HCT116 (cell line): ENCODE measurements around the gene SOCS7. TPM values are rescaled to one million over a fixed set of nuclear protein-coding genes. Genes with fewer than 3 reads are reported as not detected.

Experiments used
- ATAC-seq: fragments of 200-7000 bp; cut with Tn5 transposase; 2 replicates; pipeline ENCODE4 v1.9.1; 2020; ENCODE audit warnings: mild to moderate bottlenecking, moderate library complexity
- BruUV-seq: library from RNA; stranded (reverse); fragments of 400-500 nt; replicated peaks from 2 replicates; lab custom pipeline; 2021; lab: Mats Ljungman, UMichigan
- CTCF ChIA-PET: fragments of 300-600 bp; sonication (Branson Sonifier 250); formaldehyde crosslinking; loops from one replicate; lab custom pipeline; 2021; ENCODE audit warnings: antibody characterized with exemption; lab: Charles Lee
- POLR2A ChIA-PET: fragments of 300-600, 350-600 bp; sonication (Branson Sonifier 250); formaldehyde crosslinking; loops from one replicate; lab custom pipeline; 2021; ENCODE audit warnings: antibody characterized with exemption; lab: Charles Lee
- RAD21 ChIA-PET, 2 experiments: fragments of 300-600 bp; sonication (Branson Sonifier 250); formaldehyde crosslinking; loops; one replicate each; lab custom pipeline; 2023; ENCODE audit warnings: low total read pairs in 2 of 2; ENCODE audit not compliant: uncharacterized antibody in 2 of 2, unreplicated experiment in 2 of 2, low non-redundant PET in 1 of 2; lab: Charles Lee
- DNase-seq: peaks from one replicate; pipeline ENCODE4 v3.0.0-alpha.2; 2010; ENCODE audit warnings: low read depth, low spot score
- H2AFZ ChIP-seq: fragments of 200-600 bp; shearing (Covaris generic), sonication (generic); 2 replicates; pipeline ENCODE4 v1.6.1; 2017; ENCODE audit warnings: low read depth, mixed run types, mixed read lengths, antibody characterized with exemption, low read length; ENCODE audit not compliant: poor library complexity, severe bottlenecking
- H3K27ac ChIP-seq: 2 replicates; pipeline ENCODE4 v1.5.1; 2012; ENCODE audit warnings: low read depth, low read length
- H3K27me3 ChIP-seq: fragments of 200-600 bp; sonication (generic); 2 replicates; pipeline ENCODE4 v1.6.1; 2016; ENCODE audit warnings: mixed run types, low read length, mixed read lengths; ENCODE audit not compliant: insufficient read depth
- H3K36me3 ChIP-seq, 2 experiments: fragments of 200-500 bp in 1 of 2; fragments of 200-600 bp in 1 of 2; sonication (Bioruptor generic) in 1 of 2; sonication (generic) in 1 of 2; 2 replicates each; pipeline versions ENCODE4 v1.5.1 to v1.6.1; 2014 to 2016; ENCODE audit warnings: low read length in 2 of 2, inconsistent platforms in 1 of 2, mixed read lengths in 1 of 2, mixed run types in 1 of 2; ENCODE audit not compliant: insufficient read depth in 2 of 2, control insufficient read depth in 1 of 2
- H3K4me1 ChIP-seq, 2 experiments: fragments of 200-600 bp in 1 of 2; sonication (generic) in 1 of 2; 2 replicates each; pipeline versions ENCODE4 v1.5.1 to v1.6.1; 2012 to 2017; ENCODE audit warnings: low read length in 2 of 2, inconsistent platforms in 1 of 2, mild to moderate bottlenecking in 1 of 2, mixed read lengths in 1 of 2, mixed run types in 1 of 2, moderate library complexity in 1 of 2; ENCODE audit not compliant: insufficient read depth in 2 of 2, control insufficient read depth in 1 of 2
- H3K4me2 ChIP-seq: fragments of 200-600 bp; sonication (generic); 2 replicates; pipeline ENCODE4 v1.6.1; 2017; ENCODE audit warnings: mixed run types, low read length, mixed read lengths
- H3K4me3 ChIP-seq, 2 experiments: fragments of 200-600 bp in 1 of 2; sonication (generic) in 1 of 2; replicated peaks in 1 of 2; 2 replicates each; pipeline ENCODE4 v1.5.1; 2011 to 2016; ENCODE audit warnings: low read length in 2 of 2, control low read depth in 1 of 2, low read depth in 1 of 2, mild to moderate bottlenecking in 1 of 2, mixed read lengths in 1 of 2, mixed run types in 1 of 2
- H3K79me2 ChIP-seq: fragments of 200-600 bp; sonication (generic); 2 replicates; pipeline ENCODE4 v1.6.1; 2017; ENCODE audit warnings: mild to moderate bottlenecking, mixed run types, low read length, moderate library complexity, mixed read lengths; ENCODE audit not compliant: insufficient read depth
- H3K9ac ChIP-seq: fragments of 200-600 bp; sonication (generic); 2 replicates; pipeline ENCODE4 v1.6.1; 2016; ENCODE audit warnings: low read length, mixed read lengths
- H3K9me2 ChIP-seq: fragments of 200-600 bp; sonication (generic), shearing (Covaris generic); 2 replicates; pipeline ENCODE4 v1.6.1; 2017; ENCODE audit warnings: mixed run types, mild to moderate bottlenecking, moderate library complexity; ENCODE audit not compliant: insufficient read depth
- H3K9me3 ChIP-seq, 2 experiments: fragments of 200-500 bp in 1 of 2; fragments of 200-600 bp in 1 of 2; sonication (Bioruptor generic) in 1 of 2; sonication (generic) in 1 of 2; 2 replicates each; pipeline ENCODE4 v1.6.1; 2014 to 2017; ENCODE audit warnings: low read length in 2 of 2, mixed read lengths in 2 of 2, inconsistent platforms in 1 of 2, low read depth in 1 of 2, mild to moderate bottlenecking in 1 of 2, mixed run types in 1 of 2, moderate library complexity in 1 of 2; ENCODE audit not compliant: control insufficient read depth in 1 of 2, insufficient read depth in 1 of 2
- H4K20me1 ChIP-seq: fragments of 200-600 bp; sonication (generic), shearing (Covaris generic); 2 replicates; pipeline ENCODE4 v1.6.1; 2017; ENCODE audit warnings: mixed run types, mild to moderate bottlenecking, moderate library complexity; ENCODE audit not compliant: insufficient read depth
- FOSL1 ChIP-seq: IDR thresholded peaks from 2 replicates; pipeline ENCODE4 v1.6.1; 2012; ENCODE audit warnings: low read depth
- JUND ChIP-seq: IDR thresholded peaks from 2 replicates; pipeline ENCODE4 v1.6.1; 2012
- POLR2AphosphoS5 ChIP-seq: IDR thresholded peaks from 2 replicates; pipeline ENCODE4 v1.6.1; 2011; ENCODE audit warnings: mild to moderate bottlenecking, low read depth, low read length, moderate library complexity
- RAD21 ChIP-seq: IDR thresholded peaks from 2 replicates; pipeline ENCODE4 v1.6.1; 2012; ENCODE audit warnings: low read depth, mild to moderate bottlenecking
- ZFX ChIP-seq: fragments of 450-650 bp; IDR thresholded peaks from 2 replicates; pipeline ENCODE4 v1.6.1; 2017
- ZNF274 ChIP-seq: fragments of 200-500 bp; sonication (Bioruptor generic); IDR thresholded peaks from 2 replicates; pipeline ENCODE4 v1.6.1; 2014; ENCODE audit warnings: mild to moderate bottlenecking, low read depth, low read length, inconsistent platforms
- intact Hi-C: fragments of 100-400 bp; cut with micrococcal nuclease; formaldehyde crosslinking; loops from 2 replicates; pipeline ENCODE4 v1.10.0; 2022
- total RNA-seq: library from RNA; stranded (reverse); gene quantifications from one replicate; pipeline ENCODE4 v1.2.1, GENCODE V29; 2021; ENCODE audit not compliant: unreplicated experiment
- TF ChIP-seq, protein P1 (sequence below): IDR thresholded peaks from 2 replicates; pipeline ENCODE4 v1.6.1; 2012; ENCODE audit warnings: low read depth

The SOCS7 gene
- total RNA-seq, 1 experiment from 2014 or later, result 49.9 TPM

GRCh38 chr17:38395090-38395489 is 43.4 kb downstream of the SOCS7 start:
- POLR2A ChIA-PET, result no interaction called here
- no peak for TF ChIP-seq ZFX
- no peak for TF ChIP-seq FOSL1
- no peak for TF ChIP-seq POLR2AphosphoS5
- TF ChIP-seq, protein P1, sequence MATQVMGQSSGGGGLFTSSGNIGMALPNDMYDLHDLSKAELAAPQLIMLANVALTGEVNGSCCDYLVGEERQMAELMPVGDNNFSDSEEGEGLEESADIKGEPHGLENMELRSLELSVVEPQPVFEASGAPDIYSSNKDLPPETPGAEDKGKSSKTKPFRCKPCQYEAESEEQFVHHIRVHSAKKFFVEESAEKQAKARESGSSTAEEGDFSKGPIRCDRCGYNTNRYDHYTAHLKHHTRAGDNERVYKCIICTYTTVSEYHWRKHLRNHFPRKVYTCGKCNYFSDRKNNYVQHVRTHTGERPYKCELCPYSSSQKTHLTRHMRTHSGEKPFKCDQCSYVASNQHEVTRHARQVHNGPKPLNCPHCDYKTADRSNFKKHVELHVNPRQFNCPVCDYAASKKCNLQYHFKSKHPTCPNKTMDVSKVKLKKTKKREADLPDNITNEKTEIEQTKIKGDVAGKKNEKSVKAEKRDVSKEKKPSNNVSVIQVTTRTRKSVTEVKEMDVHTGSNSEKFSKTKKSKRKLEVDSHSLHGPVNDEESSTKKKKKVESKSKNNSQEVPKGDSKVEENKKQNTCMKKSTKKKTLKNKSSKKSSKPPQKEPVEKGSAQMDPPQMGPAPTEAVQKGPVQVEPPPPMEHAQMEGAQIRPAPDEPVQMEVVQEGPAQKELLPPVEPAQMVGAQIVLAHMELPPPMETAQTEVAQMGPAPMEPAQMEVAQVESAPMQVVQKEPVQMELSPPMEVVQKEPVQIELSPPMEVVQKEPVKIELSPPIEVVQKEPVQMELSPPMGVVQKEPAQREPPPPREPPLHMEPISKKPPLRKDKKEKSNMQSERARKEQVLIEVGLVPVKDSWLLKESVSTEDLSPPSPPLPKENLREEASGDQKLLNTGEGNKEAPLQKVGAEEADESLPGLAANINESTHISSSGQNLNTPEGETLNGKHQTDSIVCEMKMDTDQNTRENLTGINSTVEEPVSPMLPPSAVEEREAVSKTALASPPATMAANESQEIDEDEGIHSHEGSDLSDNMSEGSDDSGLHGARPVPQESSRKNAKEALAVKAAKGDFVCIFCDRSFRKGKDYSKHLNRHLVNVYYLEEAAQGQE, result no peak
- TF ChIP-seq JUND, result no peak
- RAD21 ChIA-PET, result no interaction called here

GRCh38 chr17:38397227-38397626 is 45.6 kb downstream of the SOCS7 start:
- H3K4me3 ChIP-seq, result no peak overlapping the region
- peaks cover 13 to 27% of the 10 kb centered on the region in 2 experiments for H3K36me3 ChIP-seq
- H3K9me3 ChIP-seq, result no peaks in the 10 kb centered on the region
- ATAC-seq (no peak), DNase-seq (no peak)
- no TSS peak for BruUV-seq
- no peaks in the 10 kb centered on the region for H3K9me2 ChIP-seq
- no peak overlapping the region for H3K4me2 ChIP-seq
- H2AFZ ChIP-seq, result no peak overlapping the region
- H3K79me2 ChIP-seq, result no peaks in the 10 kb centered on the region
- no peak overlapping the region for H3K9ac ChIP-seq
- H3K27me3 ChIP-seq, result no peaks in the 10 kb centered on the region
- no peaks in the 10 kb centered on the region for H3K4me1 ChIP-seq
- ChIA-PET POLR2A (no interaction called here), CTCF (interaction anchor here (1.5 kb wide), 1 partner anchor 75 kb away, joined by 4 read pairs; no protein-coding TSS in a partner anchor), RAD21 (no interaction called here)
- intact Hi-C loops, result no loop called here
- no peak overlapping the region for H3K27ac ChIP-seq
- TF ChIP-seq ZNF274 (no peak), RAD21 (no peak)
- TF ChIP-seq, all 23 proteins: peak for 0
- H4K20me1 ChIP-seq, result no peaks in the 10 kb centered on the region

More at GRCh38 chr17:38395090-38395489, 43.4 kb downstream of the SOCS7 start:
- DNase-seq (no peak), ATAC-seq (no peak)
- Histone ChIP-seq H3K79me2 (no peaks in the 10 kb centered on the region; the same call in 1 of the 2 replicates), H3K4me3 (no peak overlapping the region), H4K20me1 (no peaks in the 10 kb centered on the region), H3K9ac (no peak overlapping the region), H3K9me3 (no peaks in the 10 kb centered on the region), H3K27ac (no peak overlapping the region), H3K36me3 (peaks cover 13 to 17% of the 10 kb centered on the region in 2 experiments; a peak in 3 of 4 replicates), H3K4me2 (no peak overlapping the region), H2AFZ (no peak overlapping the region), H3K4me1 (no peaks in the 10 kb centered on the region), H3K27me3 (no peaks in the 10 kb centered on the region), H3K9me2 (no peaks in the 10 kb centered on the region)
- intact Hi-C loops, result no loop called here
- BruUV-seq, result no TSS peak
- CTCF ChIA-PET, result no interaction called here
